ENCODE measurements around the gene BLOC1S4. TPM values are rescaled to one million over a fixed set of nuclear protein-coding genes. Genes with fewer than 3 reads are reported as not detected.

The BLOC1S4 gene, protein sequence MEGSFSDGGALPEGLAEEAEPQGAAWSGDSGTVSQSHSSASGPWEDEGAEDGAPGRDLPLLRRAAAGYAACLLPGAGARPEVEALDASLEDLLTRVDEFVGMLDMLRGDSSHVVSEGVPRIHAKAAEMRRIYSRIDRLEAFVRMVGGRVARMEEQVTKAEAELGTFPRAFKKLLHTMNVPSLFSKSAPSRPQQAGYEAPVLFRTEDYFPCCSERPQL
- 13.2 and 13.7 TPM in 2 replicates for total RNA-seq

GRCh38 chr4:6716018-6716911 is at the start of gene BLOC1S4:
BLOC1S4 (plus strand) TSS chr4:6716174; CDS start chr4:6716210, 36 bp downstream.

GRCh38 chr4:6693231-6694176 is 22.5 kb upstream of the BLOC1S4 start, which contains the start of gene S100P:
S100P (plus strand) TSS chr4:6693878; CDS start chr4:6693933, 55 bp downstream.

GRCh38 chr4:6709230-6710114 is 6.5 kb upstream of the BLOC1S4 start, which contains the start of gene MRFAP1L1:
MRFAP1L1 (minus strand) TSS chr4:6709865; CDS start chr4:6709629, 236 bp downstream.

Other genes with a start within 250 kb of the BLOC1S4 start
- gene PPP2R2C, start 243.6 kb upstream of the BLOC1S4 start, total RNA-seq = 0.09 and 0.66 TPM in 2 replicates
- gene MAN2B2, start 141.0 kb upstream of the BLOC1S4 start, total RNA-seq = 10.6 and 14.3 TPM in 2 replicates
- 148 and 175 TPM in 2 replicates for gene MRFAP1, start 75.5 kb upstream of the BLOC1S4 start, total RNA-seq
- 0.18 TPM in 1 of 2 replicates, not detected in the other for gene S100P, start 22.3 kb upstream of the BLOC1S4 start, total RNA-seq
- gene MRFAP1L1, start 6.3 kb upstream of the BLOC1S4 start, total RNA-seq = 51.9 and 52.5 TPM in 2 replicates
- gene KIAA0232, start 66.6 kb downstream of the BLOC1S4 start, total RNA-seq = 13.4 and 18.3 TPM in 2 replicates
- 29.1 and 31.5 TPM in 2 replicates for gene TBC1D14, start 193.7 kb downstream of the BLOC1S4 start, total RNA-seq

All from endothelial cell of coronary artery (primary cell).